ENCODE results near the gene SPIRE2. TPM values are rescaled to one million over a fixed set of nuclear protein-coding genes. Genes with fewer than 3 reads are reported as not detected.

Gene SPIRE2
- total RNA-seq, 1 experiment from 2014 or later: 21.7 TPM

GRCh38 chr16:89793955-89794354 lies 34.3 kb upstream of the SPIRE2 start:
- in situ Hi-C loops (cut with HindIII; ENCODE audit: low pct_unique_long_range_greater_than_20kb, low sequenced_read_pairs): no loop called here
- Histone ChIP-seq H3K27ac (ENCODE audit: low read length) (no peak overlapping the region), H3K9me3 (ENCODE audit: control insufficient read depth, insufficient read depth, low read depth, low read length) (no peaks in the 10 kb centered on the region), H3K4me3 (ENCODE audit: low read depth in 2 of 2, low read length in 2 of 2) (no peak overlapping the region), H3K27me3 (ENCODE audit: control insufficient read depth, insufficient read depth, low read length) (no peaks in the 10 kb centered on the region), H3K36me3 (ENCODE audit: control insufficient read depth, insufficient read depth, low read length) (peaks cover 3% of the 10 kb centered on the region), H3K4me1 (ENCODE audit: control insufficient read depth, insufficient read depth, low read length) (no peaks in the 10 kb centered on the region)
- intact Hi-C loops (cut with micrococcal nuclease; ENCODE audit: unreplicated experiment): no loop called here
- DNase-seq (ENCODE audit: low read depth, low spot score) (no peak), ATAC-seq (no peak)
- ChIA-PET CTCF (interaction anchor here (1.5 kb wide), 1 partner anchor 88 kb away, joined by 4 read pairs; no protein-coding TSS in a partner anchor), POLR2A (no interaction called here)
- TF ChIP-seq REST (IDR thresholded peaks at IDR 0.05; ENCODE audit: insufficient read depth in 1 of 2, low read depth in 2 of 2, low read length in 1 of 2) (no peak), CTCF (IDR thresholded peaks at IDR 0.05) (no peak), TCF7L2 (IDR thresholded peaks at IDR 0.05; ENCODE audit: low read depth, low read length) (no peak), SIN3A (IDR thresholded peaks at IDR 0.05; ENCODE audit: borderline replicate concordance, insufficient read depth, low read depth, low read length) (no peak), POLR2AphosphoS5 (IDR thresholded peaks at IDR 0.05; ENCODE audit: low read depth, low read length) (no peak)
- BruUV-seq (replicated peaks): no TSS peak

GRCh38 chr16:89795676-89796075 lies 32.6 kb upstream of the SPIRE2 start:
- Histone ChIP-seq H3K27me3 (ENCODE audit: control insufficient read depth, insufficient read depth, low read length) (no peaks in the 10 kb centered on the region), H3K9me3 (ENCODE audit: control insufficient read depth, insufficient read depth, low read depth, low read length) (no peaks in the 10 kb centered on the region), H3K4me3 (ENCODE audit: low read depth in 2 of 2, low read length in 2 of 2) (no peak overlapping the region), H3K36me3 (ENCODE audit: control insufficient read depth, insufficient read depth, low read length) (peaks cover 1% of the 10 kb centered on the region), H3K27ac (ENCODE audit: low read length) (no peak overlapping the region), H3K4me1 (ENCODE audit: control insufficient read depth, insufficient read depth, low read length) (no peaks in the 10 kb centered on the region)
- BruUV-seq (replicated peaks): no TSS peak
- ATAC-seq: no peak
- ChIA-PET POLR2A (no interaction called here), CTCF (no interaction called here)
- intact Hi-C loops (cut with micrococcal nuclease; ENCODE audit: unreplicated experiment): no loop called here
- in situ Hi-C loops (cut with HindIII; ENCODE audit: low pct_unique_long_range_greater_than_20kb, low sequenced_read_pairs): no loop called here
- no peak for DNase-seq (ENCODE audit: low read depth, low spot score)
- no peak for TF ChIP-seq REST (IDR thresholded peaks at IDR 0.05; ENCODE audit: insufficient read depth in 1 of 2, low read depth in 2 of 2, low read length in 1 of 2)
- no peak for TF ChIP-seq CTCF (IDR thresholded peaks at IDR 0.05)
- TF ChIP-seq SIN3A (IDR thresholded peaks at IDR 0.05; ENCODE audit: borderline replicate concordance, insufficient read depth, low read depth, low read length): no peak
- TF ChIP-seq TCF7L2 (IDR thresholded peaks at IDR 0.05; ENCODE audit: low read depth, low read length): no peak
- no peak for TF ChIP-seq POLR2AphosphoS5 (IDR thresholded peaks at IDR 0.05; ENCODE audit: low read depth, low read length)

All from Panc1 (cell line).